ENCODE data around the gene FEM1A.
"Not testable (repeated sequence)": the region's sequence is repeated elsewhere in the genome, so short reads cannot be mapped to it uniquely, and the experiment has no call there.

Gene FEM1A

DNA sequence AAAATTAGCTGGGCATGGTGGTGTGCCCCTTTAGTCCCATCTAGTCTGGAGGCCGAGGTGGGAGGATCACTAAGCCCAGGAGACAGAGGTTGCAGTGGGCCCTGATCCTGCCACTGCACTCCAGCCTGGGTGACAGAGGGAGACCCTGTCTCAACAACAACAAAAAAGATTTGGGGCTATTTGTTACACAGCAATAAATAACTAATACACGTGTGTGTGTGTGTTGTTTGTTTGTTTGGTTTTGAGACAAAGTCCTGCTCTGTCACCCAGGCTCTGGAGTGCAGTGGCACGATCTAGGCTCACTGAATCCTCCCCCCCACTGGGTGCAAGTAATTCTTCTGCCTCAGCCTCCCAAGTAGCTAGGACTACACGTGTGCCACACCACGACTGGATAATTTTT lies 32.9 kb upstream of the FEM1A start:
- H3K4me3 Mint-ChIP-seq, result peak overlapping the region; percentile 61

DNA sequence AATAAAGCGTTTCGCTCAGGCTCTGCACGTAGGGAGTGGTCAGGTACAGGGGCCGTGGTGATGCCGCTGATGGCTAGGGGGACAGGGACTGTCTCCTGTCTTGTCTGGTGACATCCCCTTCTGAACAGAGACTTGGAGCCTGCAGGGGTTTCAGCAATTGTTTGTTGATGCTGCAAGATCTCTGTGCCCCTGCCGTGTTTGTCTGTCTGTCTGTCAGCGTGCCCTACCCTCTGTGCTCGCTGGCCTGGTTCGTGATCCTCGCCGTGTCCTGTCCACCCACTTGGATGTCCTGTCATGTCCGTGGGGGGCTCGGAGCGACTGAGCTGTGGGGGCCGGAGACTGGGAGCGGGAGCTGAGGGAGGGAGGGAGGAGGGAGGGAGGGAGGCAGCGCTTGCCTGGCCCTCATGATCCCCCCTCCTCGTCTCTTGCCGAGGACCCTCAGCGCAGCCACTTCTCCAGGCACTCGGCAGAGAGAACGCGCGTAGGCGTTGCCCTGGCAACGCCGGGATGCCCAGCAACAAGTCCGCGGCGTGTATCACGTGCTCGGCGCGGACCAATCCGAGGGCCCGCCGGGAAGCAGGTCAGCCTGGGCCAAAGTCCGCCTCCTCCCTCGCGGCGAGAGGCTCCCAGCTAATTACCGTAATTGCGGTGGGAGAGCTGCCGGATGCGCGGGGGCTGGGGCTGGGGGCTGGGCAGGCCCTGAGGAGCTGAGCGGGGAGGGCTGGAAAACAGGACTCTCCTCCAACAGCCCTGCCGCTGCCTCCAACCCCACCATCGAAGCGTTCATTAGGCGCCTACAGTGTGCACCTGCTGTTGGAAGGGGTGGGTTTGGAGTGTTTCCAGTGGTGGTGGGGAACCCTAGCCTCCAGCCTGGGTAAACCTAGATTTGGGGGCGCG lies 31.9 kb upstream of the FEM1A start:
- H3K4me1 Mint-ChIP-seq, result no peaks in the 10 kb centered on the region
- no peak overlapping the region for H3K27ac Mint-ChIP-seq (ENCODE audit: low read depth)
- peak overlapping the region; percentile 61 for H3K4me3 Mint-ChIP-seq
- peaks cover 51% of the 10 kb centered on the region for H3K27me3 Mint-ChIP-seq
- no peaks in the 10 kb centered on the region for H3K9me3 Mint-ChIP-seq
- H3K36me3 Mint-ChIP-seq (ENCODE audit: insufficient read depth), result no peaks in the 10 kb centered on the region
- DNase-seq (ENCODE audit: low spot score in 2 of 2), result peak; percentile 22 to 27
- ATAC-seq (replicated peaks; ENCODE audit: extremely low read depth, poor library complexity, severe bottlenecking), result peak; percentile 73

More for the DNA sequence above, 32.9 kb upstream of the FEM1A start:
- Mint-ChIP-seq H3K9me3 (no peaks in the 10 kb centered on the region), H3K36me3 (ENCODE audit: insufficient read depth) (no peaks in the 10 kb centered on the region), H3K27me3 (peaks cover 41% of the 10 kb centered on the region), H3K27ac (ENCODE audit: low read depth) (no peak overlapping the region), H3K4me1 (no peaks in the 10 kb centered on the region)
- ATAC-seq (replicated peaks; ENCODE audit: extremely low read depth, poor library complexity, severe bottlenecking), result no peak
- no peak for DNase-seq (ENCODE audit: low spot score in 2 of 2)

DNA sequence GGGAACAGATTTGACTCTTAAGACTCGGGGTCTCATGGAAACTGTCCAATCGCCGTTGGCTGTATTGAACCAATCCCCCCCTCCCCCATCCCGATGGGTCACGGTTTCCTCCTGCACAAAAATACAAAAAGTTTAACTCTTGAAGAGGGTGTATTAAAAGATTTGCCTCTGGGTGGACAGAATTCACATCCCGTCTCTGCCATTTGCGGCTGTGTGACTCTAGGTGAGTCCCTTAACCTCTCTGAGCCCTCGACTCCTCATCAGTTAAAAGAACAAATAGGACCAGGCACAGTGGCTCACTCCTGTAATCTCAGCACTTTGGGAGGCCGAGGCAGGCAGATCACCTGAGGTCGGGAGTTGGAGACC lies 31.3 kb upstream of the FEM1A start:
- ATAC-seq (replicated peaks; ENCODE audit: extremely low read depth, poor library complexity, severe bottlenecking) (no peak), DNase-seq (ENCODE audit: low spot score in 2 of 2) (no peak)
- H3K36me3 Mint-ChIP-seq (ENCODE audit: insufficient read depth), result no peaks in the 10 kb centered on the region
- no peaks in the 10 kb centered on the region for H3K9me3 Mint-ChIP-seq
- no peaks in the 10 kb centered on the region for H3K4me1 Mint-ChIP-seq
- peak overlapping the region; percentile 29 for H3K4me3 Mint-ChIP-seq
- H3K27ac Mint-ChIP-seq (ENCODE audit: low read depth), result no peak overlapping the region
- peaks cover 57% of the 10 kb centered on the region for H3K27me3 Mint-ChIP-seq

DNA sequence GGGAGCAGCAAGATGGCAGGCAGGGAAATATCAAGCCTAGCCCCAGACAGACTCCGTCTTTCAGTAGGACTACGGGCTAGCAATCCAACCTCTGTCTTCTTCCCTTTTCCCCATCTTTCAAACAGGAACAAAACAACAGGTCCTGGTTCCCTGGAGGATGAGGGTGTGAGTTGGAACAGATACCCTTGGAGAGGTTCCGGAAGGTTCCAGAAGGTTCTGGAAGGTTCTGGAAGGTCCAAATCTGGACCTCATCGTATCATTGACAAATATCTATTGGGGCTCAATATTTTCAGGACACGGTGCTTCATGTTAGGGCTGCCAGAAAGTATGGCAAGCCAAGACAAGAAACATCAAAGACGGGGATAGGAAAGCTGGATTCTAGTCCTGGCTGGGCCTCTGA lies 28.5 kb upstream of the FEM1A start:
- DNase-seq (ENCODE audit: low spot score in 2 of 2) (no peak), ATAC-seq (replicated peaks; ENCODE audit: extremely low read depth, poor library complexity, severe bottlenecking) (no peak)
- no peak overlapping the region for H3K27ac Mint-ChIP-seq (ENCODE audit: low read depth)
- peaks cover 2% of the 10 kb centered on the region for H3K36me3 Mint-ChIP-seq (ENCODE audit: insufficient read depth)
- no peaks in the 10 kb centered on the region for H3K4me1 Mint-ChIP-seq
- H3K9me3 Mint-ChIP-seq, result no peaks in the 10 kb centered on the region
- H3K4me3 Mint-ChIP-seq, result no peak overlapping the region
- peaks cover 58% of the 10 kb centered on the region for H3K27me3 Mint-ChIP-seq

DNA sequence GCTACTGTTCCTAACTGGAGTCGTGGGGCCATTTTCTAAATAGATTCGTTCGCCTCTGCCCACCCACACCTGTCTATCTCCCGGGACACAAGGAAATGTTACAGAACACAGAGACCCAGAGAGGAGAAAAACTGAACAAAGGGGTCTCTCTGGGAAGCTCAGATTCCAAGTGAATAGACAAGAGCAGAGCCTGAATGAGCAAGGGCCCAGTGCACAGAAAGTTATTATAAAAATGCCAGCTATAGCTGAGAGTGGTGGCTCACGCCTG lies 27.2 kb upstream of the FEM1A start:
- Mint-ChIP-seq H3K27me3 (peaks cover 58% of the 10 kb centered on the region), H3K9me3 (no peaks in the 10 kb centered on the region), H3K27ac (ENCODE audit: low read depth) (no peak overlapping the region), H3K4me3 (no peak overlapping the region), H3K36me3 (ENCODE audit: insufficient read depth) (peaks cover 4% of the 10 kb centered on the region), H3K4me1 (no peaks in the 10 kb centered on the region)
- ATAC-seq (replicated peaks; ENCODE audit: extremely low read depth, poor library complexity, severe bottlenecking) (no peak), DNase-seq (ENCODE audit: low spot score in 2 of 2) (no peak)

DNA sequence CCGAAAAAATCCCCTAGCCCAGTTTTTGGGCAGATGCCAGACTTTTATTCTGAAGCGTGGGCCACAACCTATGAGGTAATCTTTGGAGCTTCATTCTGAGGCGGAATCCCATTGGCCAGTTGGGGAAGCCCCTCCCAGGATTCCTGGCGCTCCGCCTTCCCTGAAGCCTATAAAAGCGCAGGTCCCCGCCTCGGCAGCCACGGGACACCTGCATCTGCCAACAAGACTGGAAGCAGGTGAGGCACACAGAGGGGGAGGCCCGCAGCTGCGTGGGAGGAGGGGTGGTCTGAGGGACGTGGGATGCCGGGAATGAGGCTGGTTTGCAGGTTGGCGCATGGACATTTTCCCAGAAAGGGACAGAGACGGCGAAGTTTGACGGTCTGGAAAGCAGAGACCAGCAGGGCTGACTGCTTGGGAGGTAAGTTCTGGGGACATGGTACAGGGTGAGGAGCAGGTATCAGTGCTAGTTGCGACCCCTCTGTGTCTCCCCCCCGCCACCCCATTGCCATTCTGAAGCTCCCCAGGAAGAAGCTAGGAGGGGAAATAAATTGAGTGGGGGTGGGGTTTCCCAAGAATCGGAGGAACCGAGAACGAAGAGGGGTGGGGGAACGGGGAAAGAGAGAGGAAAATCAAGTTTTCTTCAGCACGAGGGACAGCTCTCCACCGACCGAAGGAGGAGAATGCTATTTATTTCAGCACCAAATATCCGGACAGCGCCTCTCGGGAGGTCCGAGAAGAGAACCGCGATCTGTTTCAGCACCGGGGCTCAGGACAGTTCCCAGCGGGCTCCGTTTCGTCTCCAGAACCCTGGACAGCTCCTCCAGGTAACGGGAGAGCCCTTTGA lies 22.4 kb upstream of the FEM1A start:
- Mint-ChIP-seq H3K27me3 (peaks cover 47% of the 10 kb centered on the region), H3K27ac (ENCODE audit: low read depth) (peak overlapping the region; percentile 73), H3K4me1 (no peaks in the 10 kb centered on the region), H3K36me3 (ENCODE audit: insufficient read depth) (peaks cover 6% of the 10 kb centered on the region), H3K9me3 (no peaks in the 10 kb centered on the region), H3K4me3 (no peak overlapping the region)
- DNase-seq (ENCODE audit: low spot score in 2 of 2) (peak; percentile 77 to 78), ATAC-seq (replicated peaks; ENCODE audit: extremely low read depth, poor library complexity, severe bottlenecking) (peak; percentile 68)

DNA sequence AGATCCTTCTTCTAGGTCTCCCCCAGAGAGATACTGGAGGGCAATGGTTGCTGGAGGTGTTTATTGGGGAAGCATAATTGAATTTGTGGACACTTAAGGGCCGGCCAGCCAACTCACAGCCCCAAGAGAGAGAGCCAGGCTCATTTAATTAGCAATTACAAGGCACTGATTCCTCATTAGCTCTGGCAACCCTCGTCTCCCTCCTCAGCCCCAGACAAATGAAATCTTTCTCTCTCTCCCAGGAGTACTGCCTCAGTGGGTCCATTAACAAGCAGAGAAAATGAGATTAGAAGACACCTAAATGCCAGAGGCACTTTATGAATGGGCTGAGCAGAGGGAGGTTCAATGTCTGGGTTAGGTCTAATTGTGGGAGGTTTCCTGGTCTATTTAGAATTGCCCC lies 19.0 kb upstream of the FEM1A start:
- no peak for DNase-seq (ENCODE audit: low spot score in 2 of 2)
- peaks cover 46% of the 10 kb centered on the region for H3K27me3 Mint-ChIP-seq
- ATAC-seq (replicated peaks; ENCODE audit: extremely low read depth, poor library complexity, severe bottlenecking), result no peak
- H3K27ac Mint-ChIP-seq (ENCODE audit: low read depth), result no peak overlapping the region
- H3K9me3 Mint-ChIP-seq, result no peaks in the 10 kb centered on the region
- no peaks in the 10 kb centered on the region for H3K4me1 Mint-ChIP-seq
- H3K4me3 Mint-ChIP-seq, result no peak overlapping the region
- peaks cover 6% of the 10 kb centered on the region for H3K36me3 Mint-ChIP-seq (ENCODE audit: insufficient read depth)

DNA sequence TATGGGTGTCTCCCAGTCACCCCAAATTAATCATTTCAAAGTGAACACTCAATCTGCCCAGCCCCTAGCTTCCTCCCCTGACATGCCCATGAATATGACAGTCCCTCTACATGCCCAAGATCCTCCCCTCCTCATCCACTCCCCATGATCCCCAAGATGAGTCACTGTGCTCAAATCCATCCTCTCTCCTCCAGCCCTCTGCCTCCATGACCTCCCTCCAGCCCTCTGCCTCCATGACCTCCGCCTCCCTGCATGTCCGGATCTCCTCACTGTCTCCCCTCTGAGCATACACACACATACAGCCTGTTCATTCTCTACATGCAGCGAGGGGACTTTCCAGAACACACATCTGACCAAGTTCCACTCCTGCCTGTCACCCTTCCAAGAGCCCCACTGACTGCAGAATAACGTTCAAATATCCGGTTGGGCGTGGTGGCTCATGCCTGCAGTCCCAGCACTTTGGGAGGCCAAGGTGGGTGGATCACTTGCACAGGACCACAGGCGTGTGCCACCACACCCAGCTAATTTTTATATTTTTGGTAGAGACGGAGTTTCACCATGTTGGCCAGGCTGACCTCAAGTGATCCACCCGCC lies 18.4 kb upstream of the FEM1A start:
- peaks cover 4% of the 10 kb centered on the region for H3K36me3 Mint-ChIP-seq (ENCODE audit: insufficient read depth)
- no peak overlapping the region for H3K27ac Mint-ChIP-seq (ENCODE audit: low read depth)
- H3K4me3 Mint-ChIP-seq, result no peak overlapping the region

DNA sequence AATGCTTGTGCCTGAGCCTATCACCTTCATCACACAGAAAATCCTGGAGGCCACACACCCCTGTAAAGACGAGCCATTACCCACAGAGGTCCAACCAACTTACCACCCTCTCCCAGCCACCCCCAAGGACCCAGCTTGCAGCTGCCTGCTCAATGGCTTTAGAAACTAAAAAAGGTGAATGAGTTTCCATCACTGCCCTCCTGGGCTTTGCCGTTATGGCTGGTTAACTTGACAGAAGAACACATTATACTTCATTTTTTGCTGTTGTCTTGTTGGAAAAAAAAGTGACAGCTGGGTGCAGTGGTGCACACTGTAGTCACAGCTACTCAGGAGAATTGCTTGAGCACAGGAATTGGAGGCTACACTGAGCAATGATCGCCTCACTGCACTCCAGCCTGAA lies 17.4 kb upstream of the FEM1A start:
- Mint-ChIP-seq H3K4me1 (no peaks in the 10 kb centered on the region), H3K4me3 (no peak overlapping the region), H3K36me3 (ENCODE audit: insufficient read depth) (peaks cover 3% of the 10 kb centered on the region), H3K9me3 (no peaks in the 10 kb centered on the region), H3K27me3 (peaks cover 53% of the 10 kb centered on the region), H3K27ac (ENCODE audit: low read depth) (no peak overlapping the region)
- DNase-seq (ENCODE audit: low spot score in 2 of 2), result no peak
- no peak for ATAC-seq (replicated peaks; ENCODE audit: extremely low read depth, poor library complexity, severe bottlenecking)

More for the DNA sequence above, 18.4 kb upstream of the FEM1A start:
- H3K9me3 Mint-ChIP-seq, result no peaks in the 10 kb centered on the region
- H3K27me3 Mint-ChIP-seq, result peaks cover 47% of the 10 kb centered on the region
- no peak for ATAC-seq (replicated peaks; ENCODE audit: extremely low read depth, poor library complexity, severe bottlenecking)
- no peaks in the 10 kb centered on the region for H3K4me1 Mint-ChIP-seq
- DNase-seq (ENCODE audit: low spot score in 2 of 2), result no peak

DNA sequence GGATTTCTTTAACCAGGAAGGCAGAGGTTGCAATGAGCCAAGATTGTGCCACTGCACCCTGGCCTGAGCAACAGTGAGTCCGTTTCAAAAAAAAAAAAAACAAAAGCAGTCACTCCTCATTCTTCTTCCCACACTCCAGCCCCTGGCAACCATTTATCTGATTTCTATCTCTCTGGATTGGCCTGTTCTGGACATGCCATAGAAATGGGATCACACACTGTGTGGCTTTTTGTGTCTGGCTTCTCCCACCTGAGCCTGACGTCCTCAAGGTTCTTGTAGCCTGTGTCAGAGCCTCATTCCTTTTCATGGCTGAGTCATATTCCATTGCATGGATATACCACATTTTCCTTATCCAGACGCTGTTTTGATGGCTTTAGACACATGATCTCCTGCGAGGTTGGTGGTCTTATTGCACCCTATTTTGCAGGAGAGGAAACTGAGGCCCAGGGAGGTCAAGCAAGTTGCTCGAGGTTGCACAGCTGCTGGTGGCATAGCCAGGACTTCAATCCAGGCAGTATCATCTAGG lies 15.8 kb upstream of the FEM1A start:
- no peak overlapping the region for H3K4me3 Mint-ChIP-seq
- no peaks in the 10 kb centered on the region for H3K36me3 Mint-ChIP-seq (ENCODE audit: insufficient read depth)
- H3K27me3 Mint-ChIP-seq, result peaks cover 53% of the 10 kb centered on the region
- no peaks in the 10 kb centered on the region for H3K9me3 Mint-ChIP-seq
- H3K4me1 Mint-ChIP-seq, result no peaks in the 10 kb centered on the region
- no peak for ATAC-seq (replicated peaks; ENCODE audit: extremely low read depth, poor library complexity, severe bottlenecking)
- no peak for DNase-seq (ENCODE audit: low spot score in 2 of 2)
- H3K27ac Mint-ChIP-seq (ENCODE audit: low read depth), result no peak overlapping the region

DNA sequence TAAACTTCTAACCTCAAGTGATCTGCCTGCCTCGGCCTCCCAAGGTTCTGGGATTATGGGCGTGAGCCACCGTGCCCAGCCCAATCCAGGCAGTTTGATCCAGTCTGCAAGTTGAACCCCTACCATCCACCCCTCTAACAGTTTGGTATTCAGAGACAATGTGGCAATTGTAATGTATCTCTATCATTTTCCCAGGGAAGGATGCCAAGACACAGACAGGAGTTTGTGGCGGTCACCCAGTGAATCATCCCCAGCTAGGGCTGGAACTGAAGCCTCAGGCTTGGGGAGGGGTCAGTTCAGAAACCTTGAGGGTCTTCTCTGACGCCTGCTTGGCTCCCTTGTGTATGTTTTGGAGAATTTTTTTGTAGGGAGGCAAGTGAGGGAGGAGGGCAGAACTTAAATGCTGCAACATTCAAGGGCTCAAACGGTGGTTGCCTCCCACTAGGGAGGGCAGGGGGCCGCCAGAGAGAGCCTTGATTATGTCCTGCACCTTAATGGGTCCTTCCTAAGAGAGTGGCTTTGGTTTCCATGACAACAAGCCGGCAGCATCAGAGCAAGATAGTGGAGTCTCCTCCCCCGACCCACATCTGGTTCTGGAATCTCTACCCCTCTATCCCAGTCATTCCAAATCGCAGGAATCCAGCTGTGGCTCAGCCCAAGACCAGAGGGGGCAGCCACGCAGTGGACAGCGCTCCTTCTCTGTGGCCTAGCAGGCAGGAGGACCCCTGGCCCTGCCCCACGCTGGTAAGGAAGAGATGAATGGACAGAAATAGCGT lies 14.9 kb upstream of the FEM1A start:
- H3K4me3 Mint-ChIP-seq, result no peak overlapping the region
- H3K4me1 Mint-ChIP-seq, result no peaks in the 10 kb centered on the region
- DNase-seq (ENCODE audit: low spot score in 2 of 2), result no peak
- H3K36me3 Mint-ChIP-seq (ENCODE audit: insufficient read depth), result no peaks in the 10 kb centered on the region
- H3K27ac Mint-ChIP-seq (ENCODE audit: low read depth), result no peak overlapping the region
- no peak for ATAC-seq (replicated peaks; ENCODE audit: extremely low read depth, poor library complexity, severe bottlenecking)
- no peaks in the 10 kb centered on the region for H3K9me3 Mint-ChIP-seq
- peaks cover 63% of the 10 kb centered on the region for H3K27me3 Mint-ChIP-seq

DNA sequence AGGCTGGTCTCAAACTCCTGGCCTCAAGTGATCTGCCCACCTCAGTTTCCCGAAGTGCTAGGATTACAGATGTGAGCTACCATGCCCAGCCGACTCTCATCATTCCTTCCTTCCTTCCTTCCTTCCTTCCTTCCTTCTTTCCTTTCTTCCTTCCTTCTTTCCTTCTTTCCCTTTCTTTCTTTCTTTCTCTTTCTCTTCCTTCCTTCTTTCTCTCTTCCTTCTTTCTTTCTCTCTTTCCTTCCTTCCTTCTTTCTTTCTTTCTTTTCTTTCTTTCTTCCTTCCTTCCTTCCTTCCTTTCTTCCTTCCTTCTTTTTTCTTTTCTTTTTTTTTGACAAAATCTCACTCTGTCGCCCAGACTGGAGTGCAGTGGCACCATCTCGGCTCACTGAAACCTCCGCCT lies 13.4 kb upstream of the FEM1A start:
- H3K4me3 Mint-ChIP-seq; H3K4me1 Mint-ChIP-seq; ATAC-seq (replicated peaks; ENCODE audit: extremely low read depth, poor library complexity, severe bottlenecking); H3K9me3 Mint-ChIP-seq; H3K27ac Mint-ChIP-seq (ENCODE audit: low read depth); DNase-seq (ENCODE audit: low spot score in 2 of 2); H3K36me3 Mint-ChIP-seq (ENCODE audit: insufficient read depth): not testable (repeated sequence)
- peaks cover 63% of the 10 kb centered on the region for H3K27me3 Mint-ChIP-seq

Measured in central memory CD8-positive, alpha-beta T cell (primary cell).